Right lobe of liver (tissue), 6 donors: ENCODE data around the gene CEP44. TPM values are rescaled to one million over a fixed set of nuclear protein-coding genes. Genes with fewer than 3 reads are reported as not detected.
A peak's percentile ranks its signal among the peaks of the same experiment; 100 is the strongest.

Experiments used
- ATAC-seq, 4 donors: fragments of 200-7000 bp; cut with Tn5 transposase; one replicate each; pipeline ENCODE4 v1.9.1; 2020; ENCODE audit warnings: mild to moderate bottlenecking in 4 of 4, moderate library complexity in 4 of 4
- DNase-seq, 3 donors: peaks; one replicate each; pipeline ENCODE4 v3.0.0-alpha.2; 2020
- H3K27ac ChIP-seq, 3 donors: fragments of 200-600 bp; one replicate each; pipeline ENCODE4 v1.8.0; 2022
- H3K27me3 ChIP-seq, 2 donors: fragments of 200-600 bp; one replicate each; pipeline ENCODE4 v1.8.0; 2022
- H3K36me3 ChIP-seq, 4 donors: fragments of 200-600 bp; sonication (generic) in 1 of 4; one replicate each; pipeline versions ENCODE4 v1.5.1 to v1.8.0; 2017 to 2022; ENCODE audit warnings: control low read depth in 1 of 4
- H3K4me1 ChIP-seq, 4 donors: fragments of 200-600 bp; sonication (generic) in 1 of 4; one replicate each; pipeline versions ENCODE4 v1.5.1 to v1.8.0; 2017 to 2022; ENCODE audit warnings: control low read depth in 1 of 4
- H3K4me3 ChIP-seq, 3 donors: fragments of 200-600 bp; one replicate each; pipeline ENCODE4 v1.8.0; 2022
- H3K9me3 ChIP-seq, 4 donors: fragments of 200-600 bp; sonication (generic) in 1 of 4; one replicate each; pipeline versions ENCODE4 v1.5.1 to v1.8.0; 2017 to 2022; ENCODE audit warnings: control low read depth in 1 of 4
- POLR2A ChIP-seq: fragments of 450-650 bp; IDR thresholded peaks from one replicate; pipeline ENCODE4 v1.6.1; 2017; ENCODE audit warnings: antibody characterized with exemption, mild to moderate bottlenecking
- WGBS: methylation state at CpG from one replicate; pipeline ENCODE4 v1.1.6; 2018; ENCODE audit warnings: low coverage, low lambda C conversion rate; ENCODE audit not compliant: insufficient coverage; ENCODE audit errors: missing lambda C conversion rate; 5-methylcytosine and 5-hydroxymethylcytosine counted together
- intact Hi-C, 2 donors: fragments of 100-400 bp; cut with DNase I; formaldehyde crosslinking; loops; one replicate each; pipeline versions ENCODE4 v1.11.2 to v1.14.1; 2022
- long read RNA-seq: library from polyadenylated mRNA; unstranded; transcript quantifications from one replicate; pipeline ENCODE4 v2.0.0, GENCODE V29; 2019
- total RNA-seq, 6 experiments: library from RNA; depleted of rRNA in 2 of 6; stranded (reverse); fragments of >200 nt in 2 of 6; fragmentation: NEBNext Ultra II Directional in 3 of 6; extraction: Animal tissue kit (Norgen Biotek cat#: 25700) in 3 of 6; gene quantifications; one replicate each; pipeline versions ENCODE4 v1.1.0 to v1.2.4, GENCODE V29; 2016 to 2023
- TF ChIP-seq, protein P1 (sequence below), 4 donors: fragments of 200-600 bp in 3 of 4; fragments of 450-650 bp in 1 of 4; IDR thresholded peaks; one replicate each; pipeline versions ENCODE4 v1.5.1 to v1.8.0; 2016 to 2022; ENCODE audit warnings: antibody characterized with exemption in 4 of 4, mild to moderate bottlenecking in 2 of 4
- donor health status: DM: no; HTN: yes; CAD: no.
- donor health status: DM: no; HTN: no; CAD: no.
- donor health status: DM: no; HTN: no; CAD: no.
- donor health status: DM: no; HTN: yes; CAD: no.
- donor health status: DM: no; HTN: yes; CAD: no.

CEP44 gene, protein sequence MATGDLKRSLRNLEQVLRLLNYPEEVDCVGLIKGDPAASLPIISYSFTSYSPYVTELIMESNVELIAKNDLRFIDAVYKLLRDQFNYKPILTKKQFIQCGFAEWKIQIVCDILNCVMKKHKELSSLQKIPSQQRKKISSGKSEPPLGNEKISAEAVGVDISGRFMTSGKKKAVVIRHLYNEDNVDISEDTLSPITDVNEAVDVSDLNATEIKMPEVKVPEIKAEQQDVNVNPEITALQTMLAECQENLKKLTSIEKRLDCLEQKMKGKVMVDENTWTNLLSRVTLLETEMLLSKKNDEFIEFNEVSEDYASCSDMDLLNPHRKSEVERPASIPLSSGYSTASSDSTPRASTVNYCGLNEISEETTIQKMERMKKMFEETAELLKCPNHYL
- total RNA-seq = 1 to 10 TPM; 3.8 to 9.9 (median 7.2) TPM
- long read RNA-seq = 0 reads

DNA sequence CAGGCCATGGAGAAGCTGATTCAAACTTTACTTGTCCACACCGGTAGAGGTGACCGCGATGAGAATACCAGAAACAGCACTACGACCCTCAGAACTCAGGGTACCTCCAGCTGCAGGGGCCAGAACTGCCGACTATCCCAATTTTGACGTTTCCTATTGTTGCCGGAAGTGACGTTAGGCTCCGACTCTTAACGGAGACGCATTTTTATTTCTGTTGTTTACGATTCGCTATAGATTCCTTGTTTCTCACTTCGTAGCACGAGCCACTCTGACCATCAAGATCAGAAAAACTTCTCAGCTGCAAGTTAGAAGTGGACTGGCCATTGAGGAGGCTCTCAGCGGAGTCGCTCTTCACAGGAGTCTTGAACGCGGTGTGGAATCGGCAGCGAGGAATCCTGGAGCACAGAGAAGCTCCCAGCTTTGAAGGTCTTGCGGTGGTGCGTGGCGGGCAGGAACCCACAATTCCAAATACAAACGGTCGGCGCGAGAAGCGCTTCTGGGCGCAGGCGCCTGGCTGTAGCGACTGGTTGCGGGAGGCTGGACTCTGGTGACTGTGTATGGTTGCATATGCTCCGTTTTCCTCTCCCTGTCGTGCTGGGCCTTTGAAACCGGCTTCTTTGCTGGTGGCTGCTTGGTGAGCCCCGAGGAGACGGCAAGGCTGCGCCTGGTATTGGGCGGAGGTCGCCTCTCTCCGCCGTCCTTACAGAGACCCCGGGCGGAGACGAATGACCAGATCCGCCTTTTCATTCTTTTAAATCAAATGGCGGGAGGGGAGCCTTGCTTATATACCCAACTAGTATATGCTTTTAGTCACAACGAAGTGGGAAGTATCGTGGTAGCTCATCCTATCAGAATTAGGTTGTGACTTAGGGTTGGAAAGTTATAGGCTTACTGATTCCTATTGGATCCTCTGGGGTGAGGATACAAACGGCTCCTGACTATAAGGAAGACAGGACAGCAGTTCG lies at the start of gene CEP44, which contains the start of gene FBXO8:
CEP44 (plus strand) TSS at position 405 of the 965 bp plus-strand sequence. CDS start 15,211 bp downstream, outside the sequence.
FBXO8 (minus strand) TSS at position 161 of the 965 bp plus-strand sequence. CDS start 20,575 bp downstream, outside the sequence.
- 1% methylated on average over 38 of the region's 52 CpGs for WGBS
- peak; percentile 79 to 85 (median 84) for ATAC-seq
- intact Hi-C loops = no loop called here

DNA sequence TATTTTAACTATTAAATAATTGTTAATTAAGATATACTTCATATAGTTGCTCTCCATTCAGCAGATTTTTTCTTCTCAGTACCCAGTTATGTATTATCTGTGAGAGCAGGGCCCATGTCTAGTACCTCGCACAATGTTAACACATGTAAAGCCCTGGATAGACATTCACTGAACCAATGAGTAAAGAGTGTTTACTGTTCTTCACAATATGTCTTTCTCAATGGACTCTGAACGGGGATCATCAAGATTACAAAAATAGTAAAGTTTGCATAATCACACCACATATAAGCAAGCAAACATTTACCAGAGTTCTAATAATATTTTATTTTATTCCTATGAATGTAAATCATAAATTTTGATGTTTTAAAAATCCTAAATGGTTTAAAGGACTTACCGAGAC lies 47.4 kb upstream of the CEP44 start:
- H3K27me3 ChIP-seq = no peaks in the 10 kb centered on the region
- no peak for TF ChIP-seq POLR2A
- TF ChIP-seq, protein P1, sequence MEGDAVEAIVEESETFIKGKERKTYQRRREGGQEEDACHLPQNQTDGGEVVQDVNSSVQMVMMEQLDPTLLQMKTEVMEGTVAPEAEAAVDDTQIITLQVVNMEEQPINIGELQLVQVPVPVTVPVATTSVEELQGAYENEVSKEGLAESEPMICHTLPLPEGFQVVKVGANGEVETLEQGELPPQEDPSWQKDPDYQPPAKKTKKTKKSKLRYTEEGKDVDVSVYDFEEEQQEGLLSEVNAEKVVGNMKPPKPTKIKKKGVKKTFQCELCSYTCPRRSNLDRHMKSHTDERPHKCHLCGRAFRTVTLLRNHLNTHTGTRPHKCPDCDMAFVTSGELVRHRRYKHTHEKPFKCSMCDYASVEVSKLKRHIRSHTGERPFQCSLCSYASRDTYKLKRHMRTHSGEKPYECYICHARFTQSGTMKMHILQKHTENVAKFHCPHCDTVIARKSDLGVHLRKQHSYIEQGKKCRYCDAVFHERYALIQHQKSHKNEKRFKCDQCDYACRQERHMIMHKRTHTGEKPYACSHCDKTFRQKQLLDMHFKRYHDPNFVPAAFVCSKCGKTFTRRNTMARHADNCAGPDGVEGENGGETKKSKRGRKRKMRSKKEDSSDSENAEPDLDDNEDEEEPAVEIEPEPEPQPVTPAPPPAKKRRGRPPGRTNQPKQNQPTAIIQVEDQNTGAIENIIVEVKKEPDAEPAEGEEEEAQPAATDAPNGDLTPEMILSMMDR (IDR thresholded peaks at IDR 0.05) = no peak
- H3K4me1 ChIP-seq = no peaks in the 10 kb centered on the region
- WGBS = 55% methylated on average over 3 of the region's 3 CpGs
- peaks cover 0 to 8% (median 3%) of the 10 kb centered on the region in 4 donors for H3K36me3 ChIP-seq
- H3K9me3 ChIP-seq = no peaks in the 10 kb centered on the region
- intact Hi-C loops = no loop called here
- H3K27ac ChIP-seq = no peak overlapping the region
- ATAC-seq = peak; percentile 28 to 88 (median 54)
- H3K4me3 ChIP-seq = no peak overlapping the region
- no peak for DNase-seq

More for the DNA sequence above, at the start of gene CEP44, which contains the start of gene FBXO8:
- Histone ChIP-seq H3K27ac (peak within 1 kb of the TSS; percentile 97 to 99 (median 98)), H3K4me3 (peak within 1 kb of the TSS; percentile 74 to 84 (median 83)), H3K36me3 (no peaks in the 10 kb centered on the region), H3K9me3 (no peaks in the 10 kb centered on the region), H3K27me3 (no peaks in the 10 kb centered on the region), H3K4me1 (peaks cover 0 to 24% (median 7%) of the 10 kb centered on the region in 4 donors)
- TF ChIP-seq, protein P1 (IDR thresholded peaks at IDR 0.05) = no peak
- TF ChIP-seq POLR2A = no peak
- peak; percentile 69 to 84 (median 80) for DNase-seq

DNA sequence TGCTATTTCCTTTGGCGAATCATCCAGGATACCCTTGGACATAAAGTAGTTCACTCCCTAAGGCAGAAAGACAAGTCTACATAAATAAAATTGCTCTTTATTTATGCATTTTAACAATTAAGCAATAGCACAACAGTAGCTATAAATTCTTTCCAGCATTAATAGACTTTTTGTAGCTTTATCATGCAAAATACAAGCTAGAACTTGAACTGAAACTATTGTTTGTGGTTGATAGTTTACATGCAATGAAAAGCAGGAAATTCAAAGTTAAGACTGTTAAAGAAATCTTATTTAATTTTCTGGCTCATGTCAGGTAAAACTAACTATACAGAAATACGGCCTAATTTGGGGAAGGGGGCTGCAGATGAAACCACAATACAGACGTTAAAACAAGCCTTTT lies 42.5 kb upstream of the CEP44 start:
- DNase-seq = no peak
- no peak for TF ChIP-seq POLR2A
- TF ChIP-seq, protein P1 (IDR thresholded peaks at IDR 0.05) = no peak
- no peaks in the 10 kb centered on the region for H3K4me1 ChIP-seq
- no peaks in the 10 kb centered on the region for H3K9me3 ChIP-seq
- H3K4me3 ChIP-seq = no peak overlapping the region
- intact Hi-C loops = no loop called here
- H3K36me3 ChIP-seq = peaks cover 0 to 8% (median 3%) of the 10 kb centered on the region in 4 donors
- H3K27ac ChIP-seq = no peak overlapping the region
- no peaks in the 10 kb centered on the region for H3K27me3 ChIP-seq
- no peak for ATAC-seq
- WGBS = 78% methylated on average over 3 of the region's 3 CpGs

DNA sequence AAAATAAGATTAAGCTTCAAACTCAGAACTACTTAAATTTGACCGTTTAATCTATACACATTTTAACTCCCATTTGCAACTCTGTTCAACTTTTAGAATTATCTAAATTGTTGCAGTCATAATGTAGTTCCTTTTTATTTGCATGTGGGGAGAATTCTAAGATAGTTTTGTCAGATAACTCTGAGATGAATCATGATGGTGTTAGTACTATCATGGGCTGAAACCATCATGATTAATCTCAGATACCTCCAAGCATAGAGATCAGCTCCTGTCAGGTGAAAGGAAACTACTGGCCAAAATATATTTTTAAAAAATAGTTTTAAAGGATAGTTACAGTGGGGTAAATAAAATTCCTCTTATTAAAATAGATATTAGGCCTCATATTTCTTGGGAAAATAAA lies 39.3 kb upstream of the CEP44 start:
- intact Hi-C loops = no loop called here
- Histone ChIP-seq H3K36me3 (peaks cover 0 to 4% (median 0%) of the 10 kb centered on the region in 4 donors), H3K4me1 (no peaks in the 10 kb centered on the region), H3K27ac (no peak overlapping the region), H3K9me3 (no peaks in the 10 kb centered on the region), H3K4me3 (no peak overlapping the region), H3K27me3 (no peaks in the 10 kb centered on the region)
- no peak for DNase-seq
- TF ChIP-seq, protein P1 (IDR thresholded peaks at IDR 0.05) = no peak
- no peak for TF ChIP-seq POLR2A
- WGBS = 89% methylated on average over 1 of the region's 1 CpG
- ATAC-seq = no peak
